GM12892 (cell line): ENCODE results near the gene PTPRH.

Experiments
- POLR2A ChIP-seq: IDR thresholded peaks from 2 replicates; pipeline ENCODE4 v1.6.1; 2011; ENCODE audit warnings: low read depth, low read length, control low read depth
- POLR2AphosphoS5 ChIP-seq: IDR thresholded peaks from 2 replicates; pipeline ENCODE4 v1.6.1; 2011; ENCODE audit warnings: low read depth, low read length, control low read depth

- no peak for TF ChIP-seq POLR2A
- TF ChIP-seq POLR2AphosphoS5 = no peak
These were observed 23.2 kb downstream of the PTPRH start for GRCh38 chr19:55186080-55186479.
